Measurements from ENCODE around the gene SOWAHD.

The SOWAHD gene

GRCh38 chrX:119775517-119776238 lies 17.3 kb downstream of the SOWAHD start:
- no peak for DNase-seq (ENCODE audit: low read depth)
- H3K4me3 ChIP-seq (ENCODE audit: low read length), result no peak overlapping the region
- TF ChIP-seq CTCF (IDR thresholded peaks at IDR 0.05; ENCODE audit: insufficient read depth, low read depth, low read length, missing control alignments), result no peak

GRCh38 chrX:119778829-119779228 lies 20.4 kb downstream of the SOWAHD start:
- TF ChIP-seq CTCF (IDR thresholded peaks at IDR 0.05; ENCODE audit: insufficient read depth, low read depth, low read length, missing control alignments), result no peak
- no peak for DNase-seq (ENCODE audit: low read depth)

DNA sequence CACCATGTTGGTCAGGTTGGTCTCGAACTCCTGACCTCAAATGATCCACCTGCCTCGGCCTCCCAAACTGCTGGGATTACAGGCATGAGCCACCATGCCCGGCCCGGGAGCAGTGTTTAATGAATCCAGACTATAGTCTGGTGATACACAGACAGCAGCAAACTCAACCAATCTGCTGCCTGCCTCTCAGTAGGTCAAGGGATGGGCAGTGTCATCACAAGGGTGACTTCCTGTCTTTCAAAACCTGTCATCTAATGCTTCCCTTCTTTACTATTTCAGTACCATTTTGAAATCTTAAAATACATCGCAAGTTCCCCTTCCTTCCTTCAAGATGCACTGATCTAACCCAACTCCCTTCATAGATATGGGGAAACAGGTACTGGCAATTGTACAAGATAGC lies 24.6 kb downstream of the SOWAHD start:
- no peak for DNase-seq (ENCODE audit: low read depth)
- no peak for TF ChIP-seq CTCF (IDR thresholded peaks at IDR 0.05; ENCODE audit: insufficient read depth, low read depth, low read length, missing control alignments)
- no peak overlapping the region for H3K4me3 ChIP-seq (ENCODE audit: low read length)

More at GRCh38 chrX:119778829-119779228, 20.4 kb downstream of the SOWAHD start:
- no peak overlapping the region for H3K4me3 ChIP-seq (ENCODE audit: low read length)

DNA sequence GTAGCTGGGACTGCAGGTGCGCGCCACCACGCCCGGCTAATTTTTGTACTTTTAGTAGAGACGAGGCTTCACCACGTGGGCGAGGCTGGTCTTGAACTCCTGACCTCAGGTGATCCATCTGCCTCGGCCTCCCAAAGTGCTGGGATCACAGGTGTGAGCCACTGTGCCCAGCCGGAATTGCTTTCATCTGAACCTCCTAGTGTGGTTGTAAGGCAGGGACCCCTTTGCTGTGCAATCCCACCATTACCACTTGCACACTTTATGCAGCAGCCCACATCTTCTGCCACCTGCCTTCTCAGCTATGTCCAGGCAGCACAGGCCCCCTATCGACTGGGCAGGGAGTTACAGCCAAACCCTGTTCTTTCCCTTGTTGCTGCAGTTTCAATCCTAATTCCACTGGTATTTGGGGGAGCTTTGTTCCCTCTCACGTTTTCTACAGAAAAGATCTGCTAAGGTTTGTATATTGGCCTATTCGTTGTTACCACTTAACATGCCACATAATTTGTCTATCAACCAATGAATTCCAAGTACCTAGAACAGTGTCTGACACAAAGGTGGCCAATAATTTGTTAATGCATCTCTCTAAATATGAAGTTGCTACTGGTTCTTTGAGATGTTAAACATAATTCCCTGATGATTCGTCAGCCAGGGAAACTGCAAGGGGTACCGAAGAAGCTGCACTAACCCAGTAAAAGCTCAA lies 26.5 kb downstream of the SOWAHD start:
- DNase-seq (ENCODE audit: low read depth), result peak; percentile 37
- peak; percentile 50 for TF ChIP-seq CTCF (IDR thresholded peaks at IDR 0.05; ENCODE audit: insufficient read depth, low read depth, low read length, missing control alignments)
- H3K4me3 ChIP-seq (ENCODE audit: low read length), result no peak overlapping the region

- peak; percentile 19 for TF ChIP-seq CTCF (IDR thresholded peaks at IDR 0.05; ENCODE audit: insufficient read depth, low read depth, low read length, missing control alignments)
- DNase-seq (ENCODE audit: low read depth), result peak; percentile 43
- H3K4me3 ChIP-seq (ENCODE audit: low read length), result peak overlapping the region; percentile 75
Measured at GRCh38 chrX:119790977-119791436, 32.6 kb downstream of the SOWAHD start.

- DNase-seq (ENCODE audit: low read depth), result peak; percentile 89
- H3K4me3 ChIP-seq (ENCODE audit: low read length), result peak within 1 kb of the TSS; percentile 75
- no peak for TF ChIP-seq CTCF (IDR thresholded peaks at IDR 0.05; ENCODE audit: insufficient read depth, low read depth, low read length, missing control alignments)
Measured at GRCh38 chrX:119791437-119792231, 33.2 kb downstream of the SOWAHD start, which contains the start of gene RPL39. Gene RPL39, minus strand, starts transcription at chrX:119791630. Its CDS starts 54 bp downstream, at chrX:119791576.
